Panc1 (cell line): Measurements from ENCODE around the gene BECN2. TPM values are rescaled to one million over a fixed set of nuclear protein-coding genes. Genes with fewer than 3 reads are reported as not detected.

Experiments
- ATAC-seq: fragments of 200-7000 bp; cut with Tn5 transposase; 2 replicates; pipeline ENCODE4 v1.9.1; 2020; ENCODE audit warnings: mild to moderate bottlenecking, moderate library complexity
- Bru-seq: library from RNA; stranded (reverse); fragments of 400-500 nt; gene quantifications from one replicate; lab custom pipeline; 2021; lab: Mats Ljungman, UMichigan
- BruChase-seq, 2 experiments: library from RNA; stranded (reverse); fragments of 400-500 nt; gene quantifications; one replicate each; lab custom pipeline; 2021; lab: Mats Ljungman, UMichigan
- BruUV-seq: library from RNA; stranded (reverse); fragments of 400-500 nt; replicated peaks from 2 replicates; lab custom pipeline; 2021; lab: Mats Ljungman, UMichigan
- CTCF ChIA-PET: fragments of 300-600 bp; sonication (Branson Sonifier 250); formaldehyde crosslinking; loops from one replicate; lab custom pipeline; 2022; ENCODE audit warnings: antibody characterized with exemption; lab: Charles Lee
- POLR2A ChIA-PET: fragments of 300-600 bp; sonication (Branson Sonifier 250); formaldehyde crosslinking; loops from one replicate; lab custom pipeline; 2022; ENCODE audit warnings: antibody characterized with exemption; lab: Charles Lee
- DNase-seq: peaks from one replicate; pipeline ENCODE4 v3.0.0-alpha.2; 2010; ENCODE audit warnings: low read depth, low spot score
- H3K27ac ChIP-seq: 2 replicates; pipeline ENCODE4 v1.5.1; 2011; ENCODE audit warnings: mild to moderate bottlenecking, low read length, inconsistent platforms
- H3K27me3 ChIP-seq: fragments of 200-500 bp; sonication (Bioruptor generic); 2 replicates; pipeline ENCODE4 v1.6.0; 2014; ENCODE audit warnings: low read length, inconsistent platforms; ENCODE audit not compliant: control insufficient read depth, insufficient read depth
- H3K36me3 ChIP-seq: fragments of 200-500 bp; sonication (Bioruptor generic); 2 replicates; pipeline ENCODE4 v1.5.1; 2014; ENCODE audit warnings: inconsistent platforms, mild to moderate bottlenecking, low read length, moderate library complexity; ENCODE audit not compliant: control insufficient read depth, insufficient read depth
- H3K4me1 ChIP-seq: 2 replicates; pipeline ENCODE4 v1.5.1; 2011; ENCODE audit warnings: inconsistent platforms, mild to moderate bottlenecking, low read length, moderate library complexity; ENCODE audit not compliant: control insufficient read depth, insufficient read depth
- H3K4me3 ChIP-seq, 2 experiments: 2 replicates each; pipeline ENCODE4 v1.5.1; 2011 to 2012; ENCODE audit warnings: low read depth in 2 of 2, low read length in 2 of 2, mild to moderate bottlenecking in 2 of 2, inconsistent platforms in 1 of 2, moderate library complexity in 1 of 2
- H3K9me3 ChIP-seq: fragments of 200-500 bp; sonication (Bioruptor generic); 2 replicates; pipeline ENCODE4 v1.5.1; 2014; ENCODE audit warnings: low read depth, mild to moderate bottlenecking, inconsistent platforms, low read length, moderate library complexity; ENCODE audit not compliant: control insufficient read depth, insufficient read depth
- CTCF ChIP-seq: fragments of 450-650 bp; IDR thresholded peaks from 2 replicates; pipeline ENCODE4 v1.5.1; 2017; ENCODE audit warnings: mild to moderate bottlenecking
- POLR2AphosphoS5 ChIP-seq: IDR thresholded peaks from 2 replicates; pipeline ENCODE4 v1.6.1; 2012; ENCODE audit warnings: mild to moderate bottlenecking, low read depth, low read length, moderate library complexity
- REST ChIP-seq, 2 experiments: IDR thresholded peaks; 2 replicates each; pipeline ENCODE4 v1.6.1; 2011 to 2012; ENCODE audit warnings: low read depth in 2 of 2, control low read depth in 1 of 2, low read length in 1 of 2, mild to moderate bottlenecking in 1 of 2, moderate library complexity in 1 of 2; ENCODE audit not compliant: insufficient read depth in 1 of 2
- SIN3A ChIP-seq: IDR thresholded peaks from 2 replicates; pipeline ENCODE4 v1.6.1; 2012; ENCODE audit warnings: low read depth, mild to moderate bottlenecking, low read length, moderate library complexity, borderline replicate concordance; ENCODE audit not compliant: insufficient read depth
- TCF7L2 ChIP-seq: IDR thresholded peaks from 2 replicates; pipeline ENCODE4 v1.6.1; 2011; ENCODE audit warnings: mild to moderate bottlenecking, low read depth, low read length, inconsistent platforms
- in situ Hi-C: cut with HindIII; loops from 2 replicates; pipeline ENCODE4 v1.10.0; 2016; ENCODE audit warnings: low sequenced_read_pairs, low pct_unique_long_range_greater_than_20kb
- intact Hi-C: fragments of 100-400 bp; cut with micrococcal nuclease; formaldehyde crosslinking; loops from one replicate; pipeline ENCODE4 v1.10.0; 2022; ENCODE audit not compliant: unreplicated experiment
- long read RNA-seq: library from polyadenylated mRNA; unstranded; transcript quantifications from one replicate; pipeline ENCODE4 v2.0.0, GENCODE V29; 2021; ENCODE audit not compliant: unreplicated experiment
- polyA plus RNA-seq: library from polyadenylated mRNA; unstranded; fragments of >200 nt; gene quantifications from one replicate; pipeline ENCODE4 v1.2.1, GENCODE V29; 2012; ENCODE audit warnings: missing spikeins; ENCODE audit not compliant: insufficient read length
- total RNA-seq: library from RNA; stranded (reverse); gene quantifications from one replicate; pipeline ENCODE4 v1.2.1, GENCODE V29; 2021; ENCODE audit not compliant: unreplicated experiment

The BECN2 gene
- total RNA-seq = not detected
- polyA plus RNA-seq = not detected
- Bru-seq, nascent RNA = not detected
- BruChase-seq, experiment 1, labeled RNA remaining after a 2-hour chase = not detected
- BruChase-seq, experiment 2, labeled RNA remaining after a 6-hour chase = not detected
- long read RNA-seq = 0 reads

GRCh38 chr1:241957692-241958494 lies at the start of gene BECN2:
BECN2 (plus strand) TSS chr1:241957767; CDS start chr1:241957767, 0 bp downstream.
- no peaks in the 10 kb centered on the region for H3K4me1 ChIP-seq
- TF ChIP-seq REST (IDR thresholded peaks at IDR 0.05; ENCODE audit: insufficient read depth in 1 of 2, low read depth in 2 of 2, low read length in 1 of 2) (no peak), POLR2AphosphoS5 (no peak), TCF7L2 (no peak), CTCF (no peak), SIN3A (no peak)
- H3K27me3 ChIP-seq = no peaks in the 10 kb centered on the region
- ChIA-PET POLR2A (no interaction called here), CTCF (interaction anchor here (0.6 kb wide), 1 partner anchor 708 kb away, joined by 3 read pairs; no protein-coding TSS in a partner anchor)
- H3K4me3 ChIP-seq = no peak within 1 kb of the TSS
- no peaks in the 10 kb centered on the region for H3K9me3 ChIP-seq
- in situ Hi-C loops = no loop called here
- BruUV-seq = no TSS peak
- ATAC-seq = no peak
- intact Hi-C loops = no loop called here
- no peak for DNase-seq
- H3K36me3 ChIP-seq = no peaks in the 10 kb centered on the region
- H3K27ac ChIP-seq = no peak within 1 kb of the TSS

GRCh38 chr1:241916196-241916595 lies 41.4 kb upstream of the BECN2 start:
- in situ Hi-C loops (no loop called here), intact Hi-C loops (no loop called here)
- CTCF ChIA-PET = no interaction called here
- POLR2A ChIA-PET = no interaction called here
- no peak for DNase-seq
- no peaks in the 10 kb centered on the region for H3K36me3 ChIP-seq
- no peak overlapping the region for H3K4me3 ChIP-seq
- H3K27me3 ChIP-seq = no peaks in the 10 kb centered on the region
- no peak overlapping the region for H3K27ac ChIP-seq
- no peaks in the 10 kb centered on the region for H3K4me1 ChIP-seq
- no TSS peak for BruUV-seq
- no peak for ATAC-seq
- TF ChIP-seq CTCF = no peak
- H3K9me3 ChIP-seq = no peaks in the 10 kb centered on the region
